GM20000 (cell line): Measurements from ENCODE around the gene SKOR1.

ENCODE experiments used
- DNase-seq: peaks from one replicate; pipeline ENCODE4 v3.0.0; 2012; ENCODE audit warnings: low spot score
- CTCF ChIP-seq: IDR thresholded peaks from 2 replicates; pipeline ENCODE4 v1.5.1; 2012; ENCODE audit warnings: mild to moderate bottlenecking, control low read depth; ENCODE audit errors: extremely low read depth, missing control alignments

The SKOR1 gene

DNA sequence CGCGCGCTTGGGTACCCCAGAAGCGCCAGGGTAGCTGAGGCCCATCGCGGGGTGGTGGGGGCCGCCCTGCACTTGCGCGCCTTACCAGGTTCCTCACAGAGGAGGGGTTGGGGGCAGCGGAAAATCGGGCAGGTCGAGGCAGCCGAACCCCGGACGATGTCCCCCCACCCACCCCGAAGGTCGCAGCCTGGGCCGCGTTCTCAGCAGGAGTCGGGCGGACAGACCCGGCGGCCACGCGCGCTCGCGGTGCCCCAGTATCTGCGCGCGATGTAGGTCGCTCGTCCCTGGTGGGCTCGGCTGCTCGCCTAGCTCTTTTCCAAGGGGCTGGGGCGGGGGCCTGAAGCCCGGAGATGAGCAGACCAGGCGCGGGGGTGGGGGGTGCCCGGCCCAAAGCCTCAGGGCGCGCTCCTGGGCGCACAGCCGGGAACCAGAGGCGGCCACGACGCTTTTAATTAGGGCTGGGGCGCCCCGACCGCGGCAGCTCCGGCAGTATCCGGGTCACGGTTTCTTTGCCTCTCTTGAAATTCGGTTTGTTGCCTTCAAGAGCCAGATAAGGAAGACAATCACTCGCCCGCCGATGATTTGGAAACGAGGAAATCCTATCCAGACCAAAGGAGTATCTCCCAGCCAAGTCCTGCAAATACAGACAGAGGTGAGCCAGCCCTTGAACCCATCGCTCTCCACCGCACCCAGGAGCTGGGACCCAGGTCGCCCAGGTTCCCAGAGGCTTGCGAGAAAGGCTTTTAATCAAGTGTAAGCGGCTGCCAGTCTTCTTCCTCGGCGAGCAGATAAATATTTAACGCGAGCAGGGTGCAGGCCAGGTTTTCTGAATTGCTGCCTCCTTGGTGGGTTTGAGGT lies 4.6 kb downstream of the SKOR1 start:
- no peak for TF ChIP-seq CTCF
- DNase-seq = no peak

DNA sequence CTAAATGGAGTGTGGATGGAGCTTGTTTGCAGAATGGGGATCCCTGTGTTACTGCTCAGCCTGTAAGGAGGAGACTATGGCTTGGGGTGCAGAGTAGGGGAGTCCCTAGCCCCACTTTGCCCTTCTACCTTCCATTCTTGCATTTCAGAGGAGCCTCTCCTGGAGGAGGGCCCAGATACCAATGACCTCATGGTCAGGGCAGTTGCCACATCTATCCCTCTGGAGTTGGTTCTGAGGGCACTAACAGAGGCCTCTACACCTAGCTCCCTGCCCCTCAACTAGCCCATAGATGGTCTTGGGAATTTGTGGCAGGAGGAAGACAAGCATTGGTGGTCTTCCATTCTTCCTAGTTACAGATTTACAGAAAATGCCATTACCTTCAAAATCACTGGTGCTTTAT lies 6.1 kb downstream of the SKOR1 start:
- DNase-seq = no peak
- no peak for TF ChIP-seq CTCF

- DNase-seq = no peak
- TF ChIP-seq CTCF = peak; percentile 8
These were observed 6.8 kb downstream of the SKOR1 start for GRCh38 chr15:67832031-67832551.

- TF ChIP-seq CTCF = no peak
These were observed 7.8 kb downstream of the SKOR1 start for GRCh38 chr15:67832897-67833709.

DNA sequence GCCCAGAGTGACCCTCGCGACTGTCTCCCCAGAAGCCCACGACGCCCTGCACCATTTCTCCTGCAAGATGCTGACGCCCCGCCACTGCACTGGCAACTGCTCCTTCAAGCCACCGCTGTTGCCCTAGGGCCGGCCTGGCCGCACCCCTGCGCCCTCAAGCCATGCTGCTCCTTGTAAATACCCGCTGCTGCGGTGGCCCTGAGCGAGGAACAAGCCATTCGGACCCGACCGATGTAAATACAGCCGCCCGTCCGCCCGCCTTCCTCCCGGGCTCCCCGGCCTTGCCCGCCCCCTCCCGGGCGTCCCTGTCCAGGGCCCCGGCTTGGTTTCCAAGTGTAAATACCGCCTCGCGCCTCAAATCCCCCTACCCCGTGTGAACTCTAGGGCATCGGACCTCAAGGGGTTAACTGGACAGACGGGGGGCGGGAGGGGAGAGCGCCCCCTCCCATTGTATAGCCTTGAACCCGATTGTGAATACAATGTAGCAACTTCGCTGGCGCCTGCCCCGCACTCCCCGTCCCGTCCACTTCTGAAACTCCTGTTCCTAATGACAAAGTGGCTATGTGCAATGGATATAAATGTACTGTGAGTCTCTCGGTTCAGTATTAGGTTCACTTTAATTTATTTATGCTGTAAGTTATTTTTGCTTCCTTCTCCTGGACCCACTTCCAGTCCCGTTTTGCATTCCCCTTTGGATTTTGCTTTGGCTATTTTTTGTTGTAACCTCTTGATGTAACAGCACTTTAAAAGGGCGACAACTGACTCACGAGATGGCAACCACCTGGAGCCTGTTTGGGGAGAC lies 8.6 kb downstream of the SKOR1 start:
- DNase-seq = peak; percentile 83
- TF ChIP-seq CTCF = peak; percentile 59

More at GRCh38 chr15:67832897-67833709, 7.8 kb downstream of the SKOR1 start:
- DNase-seq = no peak

GRCh38 chr15:67834581-67835296 lies 9.4 kb downstream of the SKOR1 start:
- DNase-seq = no peak
- no peak for TF ChIP-seq CTCF
